ENCODE results near the gene GPR146.
"Not testable (repeated sequence)": the region's sequence is repeated elsewhere in the genome, so short reads cannot be mapped to it uniquely, and the experiment has no call there.

Gene GPR146

DNA sequence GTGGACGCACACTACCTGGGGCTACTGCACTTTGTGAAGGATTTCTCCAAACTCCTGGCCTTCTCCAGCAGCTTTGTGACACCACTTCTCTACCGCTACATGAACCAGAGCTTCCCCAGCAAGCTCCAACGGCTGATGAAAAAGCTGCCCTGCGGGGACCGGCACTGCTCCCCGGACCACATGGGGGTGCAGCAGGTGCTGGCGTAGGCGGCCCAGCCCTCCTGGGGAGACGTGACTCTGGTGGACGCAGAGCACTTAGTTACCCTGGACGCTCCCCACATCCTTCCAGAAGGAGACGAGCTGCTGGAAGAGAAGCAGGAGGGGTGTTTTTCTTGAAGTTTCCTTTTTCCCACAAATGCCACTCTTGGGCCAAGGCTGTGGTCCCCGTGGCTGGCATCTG, 14.0 kb downstream of the GPR146 start:
- DNase-seq (ENCODE audit: low read depth in 2 of 2) = no peak

DNA sequence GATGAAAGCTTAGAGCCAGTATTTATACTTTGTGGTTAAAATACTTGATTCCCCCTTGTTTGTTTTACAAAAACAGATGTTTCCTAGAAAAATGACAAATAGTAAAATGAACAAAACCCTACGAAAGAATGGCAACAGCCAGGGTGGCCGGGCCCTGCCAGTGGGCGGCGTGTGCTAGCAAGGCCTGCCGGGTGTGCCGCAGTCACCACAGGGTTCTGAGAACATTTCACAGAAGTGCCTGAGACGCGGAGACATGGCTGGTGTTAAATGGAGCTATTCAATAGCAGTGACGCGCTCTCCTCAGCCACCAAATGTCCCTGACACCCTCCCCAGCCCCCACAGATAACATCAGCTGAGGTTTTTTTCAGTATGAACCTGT, 14.5 kb downstream of the GPR146 start:
- no peak for DNase-seq (ENCODE audit: low read depth in 2 of 2)

DNA sequence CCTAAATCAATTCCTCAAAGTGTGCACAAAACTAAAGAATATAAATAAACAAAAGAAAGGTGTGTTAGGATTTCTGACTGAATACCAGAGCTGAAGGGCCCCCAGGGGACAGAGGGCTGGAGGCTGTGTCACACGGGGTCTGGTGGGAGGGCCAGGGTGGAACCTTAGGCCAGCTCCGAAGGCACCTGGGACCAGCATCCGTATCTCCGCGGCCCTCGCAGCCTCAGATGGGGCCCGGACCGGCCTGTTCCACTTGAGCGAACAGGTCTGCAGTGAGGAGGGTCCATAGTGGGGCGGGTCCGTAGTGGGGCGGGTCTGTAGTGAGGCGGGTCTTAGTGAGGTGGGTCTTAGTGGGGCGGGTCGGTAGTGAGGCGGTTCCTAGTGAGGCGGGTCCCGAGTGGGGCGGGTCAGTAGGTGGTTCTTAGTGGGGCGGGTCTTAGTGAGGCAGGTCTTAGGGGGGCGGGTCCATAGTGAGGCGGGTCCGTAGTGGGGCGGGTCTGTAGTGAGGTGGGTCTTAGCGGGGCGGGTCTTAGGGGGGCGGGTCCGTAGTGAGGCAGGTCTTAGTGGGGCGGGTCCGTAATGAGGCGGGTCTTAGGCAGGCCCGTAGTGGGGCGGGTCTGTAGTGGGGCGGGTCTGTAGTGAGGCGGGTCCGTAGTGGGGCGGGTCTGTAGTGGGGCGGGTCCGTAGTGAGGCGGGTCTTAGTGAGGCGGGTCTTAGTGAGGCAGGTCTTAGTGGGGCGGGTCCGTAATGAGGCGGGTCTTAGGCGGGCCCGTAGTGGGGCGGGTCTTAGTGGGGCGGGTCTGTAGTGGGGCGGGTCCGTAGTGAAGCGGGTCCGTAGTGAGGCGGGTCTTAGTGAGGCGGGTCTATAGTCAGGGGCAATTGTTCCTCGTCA, 15.1 kb downstream of the GPR146 start:
- no peak for DNase-seq (ENCODE audit: low read depth in 2 of 2)

DNA sequence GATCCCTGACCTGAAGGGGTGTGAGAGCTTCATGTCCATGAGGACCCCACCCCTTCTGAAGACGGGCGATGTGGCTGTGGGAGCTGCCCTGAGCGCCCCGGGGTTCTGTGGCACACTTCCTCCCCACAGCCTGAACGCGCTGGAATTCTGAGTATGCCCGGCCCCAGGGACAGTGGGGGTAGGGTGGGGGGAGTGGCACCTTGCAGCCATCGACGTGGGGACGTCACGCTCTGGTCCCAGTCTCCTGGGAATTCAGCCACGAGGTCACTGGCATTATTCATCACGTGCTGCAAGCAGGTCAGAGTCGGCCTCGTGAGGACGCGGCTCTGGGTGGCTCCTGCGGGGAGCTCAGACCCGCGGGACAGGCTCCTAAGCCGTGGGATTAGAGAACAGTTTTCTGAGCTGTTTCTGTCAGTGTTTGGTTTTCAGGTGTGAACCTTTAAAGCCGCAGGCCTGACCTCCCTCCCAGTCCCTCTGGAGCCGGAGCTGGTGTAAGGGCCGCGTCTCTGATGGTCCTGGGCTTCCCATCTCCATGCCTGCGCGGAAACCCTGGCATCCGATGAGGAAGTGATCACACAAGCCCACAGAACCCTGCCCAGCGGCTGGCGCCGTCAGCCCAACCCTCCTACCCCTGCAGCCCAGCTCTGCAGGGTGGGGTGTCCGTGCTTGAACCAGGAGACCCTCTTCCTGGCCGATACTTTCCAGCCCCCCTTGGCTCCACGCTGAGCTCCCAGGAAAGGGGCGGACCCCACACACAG, 16.1 kb downstream of the GPR146 start:
- no peak for DNase-seq (ENCODE audit: low read depth in 2 of 2)

DNA sequence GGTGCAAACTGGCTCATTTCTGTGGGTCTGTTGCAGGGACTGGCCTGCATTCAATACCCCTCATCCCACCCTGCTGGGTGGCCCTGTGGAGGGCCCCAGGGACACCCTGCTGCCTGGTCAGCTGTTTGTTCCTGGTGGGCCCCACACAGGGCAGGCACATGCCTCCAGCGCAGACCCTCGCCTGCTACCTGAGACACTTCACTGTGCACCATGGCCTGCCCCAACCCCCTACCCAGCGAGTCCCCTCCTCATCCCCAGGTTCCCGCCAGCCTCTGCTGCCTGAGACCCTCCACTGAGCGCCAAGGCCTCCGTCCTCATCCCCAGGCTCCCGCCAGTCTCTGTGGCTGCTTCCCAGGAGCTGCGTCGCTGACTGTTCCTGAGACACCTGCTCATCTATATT, 16.8 kb downstream of the GPR146 start:
- no peak for DNase-seq (ENCODE audit: low read depth in 2 of 2)

DNA sequence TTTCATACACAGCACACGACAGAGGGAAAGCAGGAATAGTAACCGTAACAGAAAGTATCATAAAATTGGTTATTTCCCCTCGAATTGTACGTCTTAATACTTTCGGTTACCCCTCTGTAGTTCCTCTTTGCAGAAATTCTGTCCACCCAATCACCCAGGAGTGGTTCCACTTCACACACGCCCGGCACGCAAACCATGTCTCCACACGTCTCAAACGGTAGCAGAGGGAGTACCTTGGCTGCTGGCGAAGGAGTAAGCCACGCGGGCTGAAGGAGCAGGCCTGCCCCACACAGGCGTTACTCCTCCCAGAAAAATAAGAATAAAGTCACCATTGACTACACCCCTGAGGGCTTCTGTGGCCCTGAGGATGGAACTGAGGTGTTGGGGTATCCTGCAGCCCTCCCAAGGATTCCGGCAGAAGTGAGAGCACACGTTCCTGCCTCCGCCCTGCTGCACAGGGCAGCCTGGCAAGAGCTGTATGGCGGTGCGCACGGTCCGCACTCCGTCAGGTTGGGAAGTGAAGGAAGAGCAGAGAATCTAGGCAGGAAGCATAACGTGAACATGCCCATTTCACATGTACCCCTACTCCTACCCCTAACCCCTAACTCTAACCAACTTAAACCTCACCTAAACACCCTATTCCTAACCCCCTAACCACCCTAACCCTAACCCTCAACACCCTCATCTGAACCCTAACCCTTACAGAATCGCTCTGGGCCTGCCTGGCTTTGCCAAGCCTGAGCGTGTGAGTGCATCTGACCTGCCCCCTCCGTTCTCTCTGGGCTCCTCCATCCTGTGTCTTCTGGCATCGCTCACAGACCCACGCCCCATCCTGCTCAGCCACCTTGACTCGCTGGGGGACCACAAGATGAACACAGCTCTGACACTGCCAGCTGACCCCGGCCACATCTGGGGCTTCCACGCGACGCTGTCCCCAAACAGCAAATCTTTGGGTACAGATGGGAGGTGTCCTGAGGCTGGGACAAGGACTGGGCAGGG, 18.2 kb downstream of the GPR146 start:
- DNase-seq (ENCODE audit: low read depth in 2 of 2) = no peak

DNA sequence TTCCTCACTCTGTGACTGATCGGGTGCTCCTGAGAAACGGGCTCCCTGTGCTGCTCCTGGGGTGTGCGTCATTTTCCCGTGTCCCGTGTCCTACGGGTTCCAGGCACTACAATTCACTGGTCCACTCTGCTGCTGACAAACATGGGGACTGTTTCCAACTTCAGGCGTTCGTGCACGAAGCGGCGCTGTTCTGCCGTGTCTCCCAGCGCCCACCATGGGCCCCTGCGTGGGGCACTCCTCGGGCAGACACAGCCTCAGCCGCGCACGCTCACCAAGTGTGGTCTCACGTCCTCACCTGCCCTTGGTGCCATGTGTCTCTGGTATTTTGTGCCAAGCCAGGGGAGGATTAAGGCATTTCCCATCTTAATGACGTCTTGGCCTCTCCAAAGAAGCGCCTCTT, 19.0 kb downstream of the GPR146 start:
- DNase-seq (ENCODE audit: low read depth in 2 of 2) = no peak

DNA sequence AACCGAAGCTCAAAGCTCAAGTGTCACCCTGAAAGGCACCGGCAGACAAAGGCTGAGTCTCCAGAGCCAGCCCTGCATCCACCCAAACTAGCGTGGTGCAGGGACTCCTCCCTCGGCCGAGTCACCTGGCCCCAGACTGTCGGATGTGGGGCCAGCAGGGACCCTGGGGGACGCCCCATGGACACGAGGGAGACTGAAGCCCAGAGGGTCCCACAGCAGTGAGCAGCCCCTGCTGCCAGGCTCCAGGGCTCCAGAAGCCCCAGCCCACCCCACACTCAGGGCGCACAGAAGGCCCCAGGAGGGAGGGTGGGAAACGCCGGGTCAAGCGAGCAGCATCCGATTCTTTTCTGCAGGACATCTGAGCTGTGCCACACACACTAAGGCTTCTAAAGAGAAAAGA, 20.2 kb downstream of the GPR146 start:
- no peak for DNase-seq (ENCODE audit: low read depth in 2 of 2)

DNA sequence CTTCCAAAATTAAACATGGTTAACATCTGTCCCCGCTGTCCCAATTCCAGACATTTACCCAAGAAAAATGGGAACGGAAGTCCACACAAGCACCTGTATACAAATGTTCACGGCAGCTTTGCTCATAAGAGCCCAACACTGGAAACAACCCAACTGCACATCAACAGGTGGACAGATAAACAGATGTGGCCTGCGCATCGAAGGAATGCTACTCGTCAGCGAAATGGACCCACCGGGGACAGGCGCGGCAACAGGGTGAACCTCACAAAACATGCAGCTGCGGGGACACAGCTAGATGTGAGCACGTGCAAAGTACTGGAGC, 20.9 kb downstream of the GPR146 start:
- DNase-seq (ENCODE audit: low read depth in 2 of 2) = no peak

DNA sequence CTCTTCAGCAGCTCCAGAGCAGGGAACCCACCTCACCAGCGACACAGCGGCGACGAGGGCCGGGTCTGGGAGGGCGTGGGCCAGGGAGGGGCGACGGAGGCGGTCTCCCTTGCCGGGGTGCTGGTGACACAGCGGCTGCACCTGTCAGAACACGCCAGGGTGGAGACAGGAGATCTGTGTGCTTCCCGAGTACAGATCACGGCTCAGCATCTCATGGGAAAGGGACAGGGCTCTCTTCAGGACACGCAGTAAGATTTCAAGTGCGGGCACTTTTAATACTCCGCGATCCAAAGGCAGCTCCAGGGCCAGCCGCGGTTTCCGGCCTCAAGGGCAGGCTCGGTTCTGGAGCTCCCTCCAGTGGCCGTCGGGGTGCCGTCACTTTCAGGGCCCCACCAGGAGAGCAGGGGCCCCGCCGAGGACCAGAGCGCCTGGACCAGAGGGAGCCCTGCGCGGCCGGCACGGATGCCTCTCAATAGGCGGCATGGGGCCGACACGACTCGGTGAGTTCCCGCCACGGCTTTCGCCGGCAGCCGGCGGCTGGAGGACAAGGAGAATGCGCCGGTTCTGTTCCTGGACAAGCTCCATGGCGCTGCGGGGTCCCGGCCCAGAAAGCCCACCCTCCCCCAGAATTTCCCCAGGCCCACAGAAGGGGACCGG, 21.4 kb downstream of the GPR146 start:
- peak; percentile 72 to 78 for DNase-seq (ENCODE audit: low read depth in 2 of 2)

DNA sequence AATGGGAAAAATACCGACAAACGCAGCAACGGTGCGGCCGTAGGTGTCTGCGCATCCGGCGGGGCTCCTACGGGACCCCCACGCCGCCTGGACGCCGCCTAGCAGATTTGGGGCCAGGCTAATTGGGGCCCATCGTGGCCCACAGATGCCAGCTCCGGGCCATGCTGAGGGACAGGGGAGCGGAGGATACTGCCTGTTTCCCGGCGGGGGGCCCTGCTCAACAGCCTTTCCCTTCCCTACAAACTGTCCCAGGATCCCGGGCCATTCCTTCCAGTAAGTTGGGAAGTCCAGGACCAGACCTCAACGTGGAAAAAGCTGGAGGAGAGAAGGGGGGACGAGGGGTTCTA, 21.9 kb downstream of the GPR146 start:
- DNase-seq (ENCODE audit: low read depth in 2 of 2) = no peak

DNA sequence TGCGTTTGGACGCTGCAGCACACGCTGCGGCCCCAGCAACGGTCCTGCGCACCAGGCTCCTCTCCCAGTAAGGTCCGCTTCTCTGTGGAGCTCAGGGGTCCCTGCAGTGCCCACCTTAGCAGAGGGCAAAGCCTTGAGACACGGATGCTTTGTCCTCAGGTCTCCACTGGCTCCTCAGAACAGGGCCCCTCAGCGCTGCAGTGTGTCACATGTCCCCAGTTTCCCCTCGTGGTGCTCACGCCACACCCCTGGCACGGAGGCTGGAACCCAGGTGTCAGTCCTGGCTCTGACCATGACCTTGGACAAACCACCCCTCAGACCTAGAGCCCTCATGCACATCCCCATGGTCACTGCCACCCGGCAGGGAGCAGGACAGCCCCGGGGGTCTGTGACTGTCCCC, 23.7 kb downstream of the GPR146 start:
- DNase-seq (ENCODE audit: low read depth in 2 of 2) = no peak

DNA sequence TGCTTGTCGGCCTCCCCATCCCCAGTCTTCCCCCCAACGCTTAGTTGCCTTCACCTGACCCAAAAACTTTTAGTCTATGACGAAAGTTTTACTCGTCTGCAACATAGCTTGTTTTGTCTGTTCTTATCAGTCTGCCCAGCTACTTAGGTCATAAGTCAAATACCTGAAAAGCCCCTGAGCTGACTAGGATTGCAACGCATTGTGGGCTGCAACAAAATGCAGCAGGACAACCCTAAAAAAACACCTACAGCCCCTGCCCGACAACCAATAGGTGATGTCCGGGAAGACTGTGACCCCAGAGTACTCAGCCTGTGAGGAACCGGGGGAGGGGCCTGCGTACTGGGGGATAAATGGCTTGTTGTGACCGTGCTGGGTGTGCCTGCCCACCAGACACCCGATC, 24.3 kb downstream of the GPR146 start:
- DNase-seq (ENCODE audit: low read depth in 2 of 2) = no peak

DNA sequence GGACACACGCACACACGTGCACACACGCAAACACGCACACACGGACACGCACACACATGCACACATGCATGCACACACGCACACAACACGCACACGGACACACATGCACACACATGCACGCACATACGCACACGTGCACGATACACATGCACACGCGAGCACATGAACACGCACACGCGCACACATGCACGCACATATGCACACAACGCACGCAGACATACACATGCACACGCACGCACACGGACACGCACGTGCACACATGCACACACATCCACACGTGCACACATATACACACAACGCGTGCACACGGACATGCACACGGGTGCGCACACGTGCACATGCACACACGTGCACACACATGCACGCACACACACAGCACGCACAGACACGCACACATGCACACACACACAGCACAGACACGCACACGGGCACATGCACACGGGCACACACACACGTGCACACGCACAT, 26.2 kb downstream of the GPR146 start:
- DNase-seq (ENCODE audit: low read depth in 2 of 2) = no peak

DNA sequence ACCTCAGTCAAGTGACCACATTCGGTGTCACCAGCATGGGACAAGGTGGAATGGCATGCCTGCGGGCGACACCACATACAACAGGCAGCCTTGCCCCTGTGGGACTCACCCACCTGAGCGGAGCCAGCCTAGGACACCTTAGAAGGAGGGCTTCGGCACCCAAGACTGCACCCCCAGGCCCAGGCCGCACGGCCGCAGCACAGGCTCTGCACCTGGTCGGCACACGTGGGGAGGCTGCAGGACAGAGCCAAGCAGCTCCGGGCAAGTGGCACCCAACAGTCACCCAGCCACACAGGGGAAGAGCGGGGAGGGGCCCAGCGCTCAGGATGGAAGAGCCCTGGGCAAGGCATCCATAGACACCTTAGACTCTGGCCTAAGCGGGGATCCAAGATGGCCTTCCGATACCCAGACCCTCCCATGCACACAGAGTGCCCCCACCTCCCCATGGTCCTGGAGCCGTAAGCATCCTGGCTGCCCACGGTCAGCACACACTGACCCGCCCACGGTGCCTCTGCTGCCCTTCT, 27.4 kb downstream of the GPR146 start:
- no peak for DNase-seq (ENCODE audit: low read depth in 2 of 2)

DNA sequence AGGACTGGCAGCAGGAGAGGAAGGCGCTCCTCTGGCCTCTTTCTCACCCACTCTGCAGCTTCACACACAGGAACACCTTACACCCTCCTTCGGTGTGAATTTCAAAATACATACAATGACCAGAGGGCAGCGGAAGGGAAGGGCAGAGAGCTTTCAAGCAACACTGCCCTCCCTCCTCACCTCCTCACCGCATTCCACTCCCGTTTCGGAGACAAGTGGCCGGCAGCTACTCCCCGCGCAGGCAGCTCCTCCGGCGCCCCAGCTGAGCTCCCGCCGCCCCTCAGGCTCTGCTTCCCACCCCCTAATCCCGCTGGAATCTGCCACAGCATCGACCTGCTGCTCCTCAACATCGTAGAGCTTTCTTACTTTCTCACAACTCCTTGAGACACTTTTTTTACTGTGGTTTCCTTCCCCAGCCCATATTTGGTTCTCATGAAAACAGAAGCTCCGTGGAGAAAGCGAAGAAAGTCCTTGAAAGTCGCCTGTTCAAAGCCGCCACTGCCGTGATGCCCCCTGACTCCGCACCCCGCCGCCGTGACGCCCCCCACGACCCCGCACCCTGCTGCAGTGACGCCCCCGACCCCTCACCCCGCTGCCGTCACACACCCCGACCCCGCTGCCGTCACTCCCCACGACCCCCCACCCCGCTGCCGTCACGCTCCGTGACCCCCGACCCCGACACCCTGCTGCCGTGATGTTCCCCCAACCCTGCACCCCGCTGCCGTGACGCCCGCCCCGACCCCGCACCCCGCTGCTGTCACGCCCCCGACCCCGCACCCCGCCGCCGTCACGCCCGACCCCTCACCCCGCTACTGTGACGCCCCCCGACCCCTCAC, 29.0 kb downstream of the GPR146 start:
- DNase-seq (ENCODE audit: low read depth in 2 of 2) = no peak

DNA sequence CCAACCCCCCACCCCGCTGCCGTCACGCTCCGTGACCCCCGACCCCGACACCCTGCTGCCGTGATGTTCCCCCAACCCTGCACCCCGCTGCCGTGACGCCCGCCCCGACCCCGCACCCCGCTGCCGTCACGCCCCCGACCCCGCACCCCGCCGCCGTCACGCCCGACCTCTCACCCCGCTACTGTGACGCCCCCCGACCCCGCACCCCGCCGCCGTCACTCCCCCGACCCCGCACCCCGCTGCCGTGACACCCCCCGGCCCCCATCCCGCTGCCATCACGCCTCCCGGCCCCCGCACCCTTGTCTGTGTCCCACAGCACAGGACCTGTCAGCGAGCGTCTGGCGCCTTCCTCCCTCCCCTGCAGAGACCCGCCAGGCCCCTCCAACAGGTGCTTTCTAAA, 29.7 kb downstream of the GPR146 start:
- DNase-seq (ENCODE audit: low read depth in 2 of 2) = not testable (repeated sequence)

DNA sequence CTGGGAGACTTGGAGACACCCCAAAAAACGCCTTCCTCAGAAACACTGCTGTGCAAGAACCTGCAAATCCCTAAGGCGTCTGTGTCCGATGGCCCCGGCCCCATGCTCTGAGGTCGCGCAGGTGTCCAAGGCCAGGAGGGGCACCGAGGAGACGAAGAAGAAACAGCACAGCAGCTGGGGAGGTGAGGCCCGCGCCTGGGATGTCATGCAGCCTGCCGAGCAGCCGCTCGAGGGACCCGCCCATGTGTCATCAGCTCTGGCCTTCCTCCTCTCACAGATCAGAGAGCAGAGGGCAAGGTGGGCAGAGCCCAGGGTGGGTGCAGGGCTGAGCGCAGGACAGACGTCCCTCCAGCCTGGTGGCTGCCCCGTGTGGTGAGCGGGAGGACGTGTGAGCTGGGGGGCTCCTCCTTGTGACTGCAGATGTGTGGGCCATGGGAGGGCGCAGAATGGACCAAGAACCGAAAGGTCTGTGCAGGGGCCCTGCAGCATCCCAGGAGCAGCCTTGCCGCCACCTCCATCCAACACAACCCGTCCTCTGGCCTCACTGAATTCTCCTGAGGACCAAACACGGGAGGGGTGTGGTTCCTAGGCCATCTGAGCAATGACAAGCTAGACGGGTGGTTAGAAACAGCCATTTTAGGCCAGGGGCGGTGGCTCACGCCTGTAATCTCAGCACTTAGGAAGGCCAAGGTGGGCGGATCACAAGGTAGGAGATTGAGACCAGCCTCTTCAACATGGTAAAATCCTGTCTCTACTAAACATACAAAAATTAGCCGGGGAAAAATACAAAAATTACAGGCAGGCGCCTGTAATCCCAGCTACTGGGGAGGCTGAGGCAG, 30.5 kb downstream of the GPR146 start:
- DNase-seq (ENCODE audit: low read depth in 2 of 2) = no peak

All from stimulated activated CD4-positive, alpha-beta T cell treated with anti-CD3 and anti-CD28 coated beads, Interleukin-1b, Interleukin-23, amount 100 ng/mL, for 4 hours (primary cell).